Endothelial cell of umbilical vein (primary cell): ENCODE results near the gene IL22. TPM values are rescaled to one million over a fixed set of nuclear protein-coding genes. Genes with fewer than 3 reads are reported as not detected.

Experiments
- BruUV-seq: library from RNA; stranded (reverse); fragments of 400-500 nt; replicated peaks from 2 replicates; lab custom pipeline; 2021; lab: Mats Ljungman, UMichigan
- CTCF ChIA-PET: fragments of 300-600, 350-600 bp; sonication (Branson Sonifier 250); formaldehyde crosslinking; loops from one replicate; lab custom pipeline; 2021; ENCODE audit warnings: antibody characterized with exemption, inconsistent platforms; lab: Charles Lee
- POLR2A ChIA-PET: fragments of 300-600, 350-600 bp; sonication (Branson Sonifier 250); formaldehyde crosslinking; loops from one replicate; lab custom pipeline; 2021; ENCODE audit warnings: antibody characterized with exemption, inconsistent platforms; lab: Charles Lee
- DNase-seq: peaks from one replicate; pipeline ENCODE4 v3.0.0-alpha.2; 2011; ENCODE audit warnings: low read depth, low spot score
- FAIRE-seq: peaks from 2 replicates; lab custom pipeline; 2011; peaks lifted over from hg19 to GRCh38; lab: Jason Lieb, UNC
- H2AFZ ChIP-seq: 2 replicates; pipeline ENCODE4 v1.6.0; 2012; ENCODE audit warnings: low read depth, low read length, control low read depth, inconsistent platforms
- H3K27ac ChIP-seq: 2 replicates; pipeline ENCODE4 v1.5.1; 2011; ENCODE audit warnings: low read depth, mild to moderate bottlenecking, control low read depth, low read length, moderate library complexity; ENCODE audit not compliant: insufficient read depth
- H3K27me3 ChIP-seq, 2 experiments: 2 replicates each; pipeline versions ENCODE4 v1.6.0 to v1.6.1; 2011; ENCODE audit warnings: low read length in 2 of 2, mixed read lengths in 1 of 2; ENCODE audit not compliant: control insufficient read depth in 2 of 2, insufficient read depth in 2 of 2
- H3K36me3 ChIP-seq, 2 experiments: 2 replicates in 1 of 2; 3 replicates in 1 of 2; pipeline ENCODE4 v1.5.1; 2011; ENCODE audit warnings: low read length in 2 of 2, mild to moderate bottlenecking in 1 of 2, moderate library complexity in 1 of 2; ENCODE audit not compliant: control insufficient read depth in 2 of 2, insufficient read depth in 2 of 2; ENCODE audit errors: extremely low read depth in 1 of 2
- H3K4me1 ChIP-seq: 3 replicates; pipeline ENCODE4 v1.5.1; 2011; ENCODE audit warnings: mild to moderate bottlenecking, low read length; ENCODE audit not compliant: control insufficient read depth, insufficient read depth; ENCODE audit errors: extremely low read depth
- H3K4me2 ChIP-seq: 2 replicates; pipeline ENCODE4 v1.6.1; 2011; ENCODE audit warnings: low read length, control low read depth, mixed read lengths; ENCODE audit not compliant: insufficient read depth
- H3K4me3 ChIP-seq, 3 experiments: fragments of 200-600 bp in 1 of 3; sonication (generic), shearing (Covaris generic) in 1 of 3; replicated peaks in 1 of 3; 2 replicates each; pipeline ENCODE4 v1.5.1; 2011 to 2016; ENCODE audit warnings: control low read depth in 3 of 3, low read length in 3 of 3, mild to moderate bottlenecking in 2 of 3, inconsistent platforms in 1 of 3, low read depth in 1 of 3, moderate library complexity in 1 of 3; ENCODE audit not compliant: insufficient read depth in 1 of 3
- H3K79me2 ChIP-seq: 2 replicates; pipeline ENCODE4 v1.6.0; 2012; ENCODE audit warnings: low read length, inconsistent platforms; ENCODE audit not compliant: control insufficient read depth, insufficient read depth
- H3K9ac ChIP-seq: replicated peaks from 2 replicates; pipeline ENCODE3; 2011; ENCODE audit warnings: low read length, control low read depth; ENCODE audit not compliant: insufficient read depth; ENCODE audit errors: extremely low read depth
- H3K9me1 ChIP-seq: replicated peaks from 3 replicates; pipeline ENCODE4 v1.6.0; 2011; ENCODE audit warnings: mild to moderate bottlenecking, low read length; ENCODE audit not compliant: control insufficient read depth, insufficient read depth; ENCODE audit errors: extremely low read depth
- H3K9me3 ChIP-seq: replicated peaks from 2 replicates; pipeline ENCODE4 v1.5.1; 2012; ENCODE audit warnings: low read length, inconsistent platforms; ENCODE audit not compliant: control insufficient read depth, insufficient read depth
- H4K20me1 ChIP-seq: replicated peaks from 2 replicates; pipeline ENCODE3; 2011; ENCODE audit warnings: mild to moderate bottlenecking, low read length; ENCODE audit not compliant: control insufficient read depth, insufficient read depth; ENCODE audit errors: extremely low read depth
- CTCF ChIP-seq, 2 donors: IDR thresholded peaks; 1 replicate in 1 of 2; 2 replicates in 1 of 2; pipeline ENCODE4 v1.5.1; 2011; ENCODE audit warnings: low read length in 2 of 2, mild to moderate bottlenecking in 2 of 2, moderate library complexity in 2 of 2, control low read depth in 1 of 2, inconsistent platforms in 1 of 2, low read depth in 1 of 2; ENCODE audit not compliant: insufficient read depth in 1 of 2; ENCODE audit errors: extremely low read depth in 1 of 2
- FOS ChIP-seq: IDR thresholded peaks from 2 replicates; pipeline ENCODE4 v1.6.1; 2011; ENCODE audit warnings: mild to moderate bottlenecking, low read length, moderate library complexity, borderline replicate concordance; ENCODE audit not compliant: insufficient read depth
- GATA2 ChIP-seq: IDR thresholded peaks from 2 replicates; pipeline ENCODE4 v1.7.0; 2011; ENCODE audit warnings: low read depth, mild to moderate bottlenecking, moderate library complexity, mixed read lengths, low read length; ENCODE audit not compliant: insufficient read length, insufficient read depth
- JUN ChIP-seq: IDR thresholded peaks from 2 replicates; pipeline ENCODE4 v1.6.1; 2011; ENCODE audit warnings: borderline replicate concordance, low read depth; ENCODE audit not compliant: insufficient read length, insufficient read depth
- MAX ChIP-seq: IDR thresholded peaks from 2 replicates; pipeline ENCODE4 v1.6.1; 2011; ENCODE audit not compliant: insufficient read depth, insufficient read length
- MYC ChIP-seq: IDR thresholded peaks from one replicate; pipeline ENCODE4 v1.6.1; 2011; ENCODE audit warnings: mild to moderate bottlenecking, low read depth, low read length
- POLR2AphosphoS5 ChIP-seq: IDR thresholded peaks from 2 replicates; pipeline ENCODE4 v1.6.1; 2012; ENCODE audit warnings: low read depth, mild to moderate bottlenecking, control low read depth, low read length, moderate library complexity; ENCODE audit not compliant: insufficient read depth
- dilution Hi-C: fragments of 300-500 bp; cut with MboI; formaldehyde crosslinking; loops from one replicate; pipeline ENCODE4 v1.15.0; 2019; ENCODE audit warnings: low sequenced_read_pairs; ENCODE audit not compliant: extremely low pct_ligation_motif_present
- intact Hi-C: fragments of 100-400 bp; cut with micrococcal nuclease; formaldehyde crosslinking; loops from one replicate; pipeline ENCODE4 v1.10.0; 2022
- polyA plus RNA-seq, 4 experiments: library from polyadenylated mRNA; depleted of rRNA in 3 of 4; stranded (reverse) in 3 of 4; unstranded in 1 of 4; fragments of >200 nt; gene quantifications; 2 replicates each; pipeline versions ENCODE4 v1.2.1 to v1.2.3, GENCODE V29; 2011 to 2012; ENCODE audit warnings: missing spikeins in 1 of 4
- total RNA-seq: library from RNA; stranded (reverse); gene quantifications from 2 replicates; pipeline ENCODE4 v1.2.3, GENCODE V29; 2021

IL22 gene
- total and polyA plus RNA-seq, 2 donors (not counting 3 experiments of a cell fraction or from before 2014, with no cell fraction given): not detected

GRCh38 chr12:68245180-68246021, 8.0 kb downstream of the IL22 start:
- BruUV-seq: no TSS peak
- DNase-seq (no peak), FAIRE-seq (no peak)
- Histone ChIP-seq H3K4me1 (peaks cover under 1% of the 10 kb centered on the region), H2AFZ (peak overlapping the region; percentile 38), H3K9ac (no peak overlapping the region), H3K27ac (no peak overlapping the region), H3K9me3 (no peaks in the 10 kb centered on the region), H3K79me2 (no peaks in the 10 kb centered on the region), H3K27me3 (peaks cover 2 to 6% of the 10 kb centered on the region in 2 experiments), H4K20me1 (no peaks in the 10 kb centered on the region), H3K4me3 (no peak overlapping the region), H3K4me2 (no peak overlapping the region), H3K36me3 (no peaks in the 10 kb centered on the region), H3K9me1 (no peaks in the 10 kb centered on the region)
- ChIA-PET POLR2A (no interaction called here), CTCF (interaction anchor here (0.9 to 1.4 kb wide), 4 partner anchors 9 to 76 kb away, joined by 3 to 6 read pairs (median 4); partner anchors contain the start of gene IL26)
- TF ChIP-seq JUN: no peak
- TF ChIP-seq CTCF (IDR thresholded peaks at IDR 0.05; ENCODE audit: extremely low read depth in 1 of 2, insufficient read depth in 1 of 2, low read depth in 1 of 2, low read length in 2 of 2): no peak
- TF ChIP-seq MAX: no peak
- no peak for TF ChIP-seq GATA2
- TF ChIP-seq MYC: no peak
- TF ChIP-seq FOS: no peak
- no peak for TF ChIP-seq POLR2AphosphoS5
- dilution Hi-C loops: no loop called here
- intact Hi-C loops: no loop called here
